ENCODE measurements around the gene LUZP2.

- no peak for TF ChIP-seq POLR2A (IDR thresholded peaks at IDR 0.05)
- TF ChIP-seq CTCF (IDR thresholded peaks at IDR 0.05), result no peak
- TF ChIP-seq EP300 (IDR thresholded peaks at IDR 0.05), result no peak
These were observed 363.0 kb downstream of the LUZP2 start for GRCh38 chr11:24859801-24860300.

Measured in tibial nerve (tissue), 4 donors.